ENCODE data around the gene FRMPD4.

The FRMPD4 gene

GRCh38 chrX:12421918-12422317 lies 283.6 kb downstream of the FRMPD4 start:
- no peak for TF ChIP-seq BHLHE40 (IDR thresholded peaks at IDR 0.05; ENCODE audit: borderline replicate concordance)
- no peak for TF ChIP-seq PKNOX1 (IDR thresholded peaks at IDR 0.05)
- TF ChIP-seq ZNF384 (IDR thresholded peaks at IDR 0.05), result no peak
- no peak for TF ChIP-seq LEF1 (IDR thresholded peaks at IDR 0.05; ENCODE audit: borderline replicate concordance)
- no peak for TF ChIP-seq FOXM1 (IDR thresholded peaks at IDR 0.05; ENCODE audit: borderline replicate concordance)
- no peak for TF ChIP-seq CTBP1 (IDR thresholded peaks at IDR 0.05; ENCODE audit: borderline replicate concordance)
- no peak for TF ChIP-seq FOXA1 (IDR thresholded peaks at IDR 0.05)
- no peak for TF ChIP-seq ARNT (IDR thresholded peaks at IDR 0.05)
- TF ChIP-seq TARDBP (IDR thresholded peaks at IDR 0.05), result no peak
- no peak for TF ChIP-seq ELF4 (IDR thresholded peaks at IDR 0.05)
- ChIA-PET CTCF (no interaction called here), POLR2A (no interaction called here)
- DNase-seq (ENCODE audit: extremely low spot score), result no peak

GRCh38 chrX:12423346-12423745 lies 285.1 kb downstream of the FRMPD4 start:
- no peak for DNase-seq (ENCODE audit: extremely low spot score)
- TF ChIP-seq LEF1 (IDR thresholded peaks at IDR 0.05; ENCODE audit: borderline replicate concordance), result no peak
- no peak for TF ChIP-seq ELF4 (IDR thresholded peaks at IDR 0.05)
- no peak for TF ChIP-seq NFRKB (IDR thresholded peaks at IDR 0.05)
- no peak for TF ChIP-seq FOXA1 (IDR thresholded peaks at IDR 0.05)
- TF ChIP-seq PKNOX1 (IDR thresholded peaks at IDR 0.05), result no peak
- TF ChIP-seq ARNT (IDR thresholded peaks at IDR 0.05), result no peak
- TF ChIP-seq FOXM1 (IDR thresholded peaks at IDR 0.05; ENCODE audit: borderline replicate concordance), result no peak
- no peak for TF ChIP-seq ZNF384 (IDR thresholded peaks at IDR 0.05)
- TF ChIP-seq FOXK2 (IDR thresholded peaks at IDR 0.05), result no peak
- no peak for TF ChIP-seq SUZ12 (IDR thresholded peaks at IDR 0.05)
- TF ChIP-seq TARDBP (IDR thresholded peaks at IDR 0.05), result no peak
- TF ChIP-seq SP1 (IDR thresholded peaks at IDR 0.05), result no peak
- no peak for TF ChIP-seq HDGF (IDR thresholded peaks at IDR 0.05; ENCODE audit: borderline replicate concordance)
- no peak for TF ChIP-seq L3MBTL2 (conservative IDR thresholded peaks at IDR 0.05)
- ChIA-PET POLR2A (no interaction called here), CTCF (interaction anchor here (0.5 kb wide), 1 partner anchor 345 kb away, joined by 3 read pairs; no protein-coding TSS in a partner anchor)

DNA sequence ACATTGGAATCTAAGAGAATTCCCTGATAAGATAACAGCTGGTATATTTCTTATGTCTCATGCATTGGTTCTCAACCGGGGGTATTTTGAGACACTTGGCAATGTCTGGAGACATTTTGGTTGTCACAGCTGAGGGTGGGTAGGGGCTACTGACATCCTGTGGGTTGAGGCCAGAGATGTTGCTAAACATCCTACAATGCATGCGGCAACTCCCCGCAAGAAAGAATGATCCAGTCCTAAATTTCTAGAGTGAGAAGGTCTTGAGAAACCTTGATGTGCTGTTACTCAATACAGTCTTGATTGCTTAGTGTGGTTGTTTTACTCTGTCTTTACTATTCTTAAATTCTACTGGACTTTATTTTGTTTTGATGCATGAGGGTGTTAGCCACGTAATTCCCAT lies 287.2 kb downstream of the FRMPD4 start:
- DNase-seq (ENCODE audit: extremely low spot score), result no peak
- CTCF ChIA-PET, result no interaction called here
- POLR2A ChIA-PET, result no interaction called here
- TF ChIP-seq PKNOX1 (IDR thresholded peaks at IDR 0.05), result no peak
- no peak for TF ChIP-seq ARNT (IDR thresholded peaks at IDR 0.05)
- no peak for TF ChIP-seq FOXA1 (IDR thresholded peaks at IDR 0.05)
- no peak for TF ChIP-seq ZNF384 (IDR thresholded peaks at IDR 0.05)
- no peak for TF ChIP-seq TARDBP (IDR thresholded peaks at IDR 0.05)
- no peak for TF ChIP-seq HDGF (IDR thresholded peaks at IDR 0.05; ENCODE audit: borderline replicate concordance)
- TF ChIP-seq LEF1 (IDR thresholded peaks at IDR 0.05; ENCODE audit: borderline replicate concordance), result no peak
- no peak for TF ChIP-seq FOXK2 (IDR thresholded peaks at IDR 0.05)
- TF ChIP-seq SP1 (IDR thresholded peaks at IDR 0.05), result no peak
- no peak for TF ChIP-seq SUZ12 (IDR thresholded peaks at IDR 0.05)
- TF ChIP-seq NFRKB (IDR thresholded peaks at IDR 0.05), result no peak
- no peak for TF ChIP-seq L3MBTL2 (conservative IDR thresholded peaks at IDR 0.05)
- no peak for TF ChIP-seq BHLHE40 (IDR thresholded peaks at IDR 0.05; ENCODE audit: borderline replicate concordance)

GRCh38 chrX:12426420-12426819 lies 288.1 kb downstream of the FRMPD4 start:
- POLR2A ChIA-PET, result no interaction called here
- DNase-seq (ENCODE audit: extremely low spot score), result no peak
- CTCF ChIA-PET, result no interaction called here
- TF ChIP-seq FOXA1 (IDR thresholded peaks at IDR 0.05) (no peak), ZNF384 (IDR thresholded peaks at IDR 0.05) (no peak), FOXK2 (IDR thresholded peaks at IDR 0.05) (no peak), BHLHE40 (IDR thresholded peaks at IDR 0.05; ENCODE audit: borderline replicate concordance) (no peak), SUZ12 (IDR thresholded peaks at IDR 0.05) (no peak), CTBP1 (IDR thresholded peaks at IDR 0.05; ENCODE audit: borderline replicate concordance) (no peak), LEF1 (IDR thresholded peaks at IDR 0.05; ENCODE audit: borderline replicate concordance) (no peak)

- no peak for DNase-seq (ENCODE audit: extremely low spot score)
- CTCF ChIA-PET, result no interaction called here
- POLR2A ChIA-PET, result no interaction called here
- TF ChIP-seq ZNF384 (IDR thresholded peaks at IDR 0.05) (no peak), HDGF (IDR thresholded peaks at IDR 0.05; ENCODE audit: borderline replicate concordance) (no peak), CTBP1 (IDR thresholded peaks at IDR 0.05; ENCODE audit: borderline replicate concordance) (no peak), FOXM1 (IDR thresholded peaks at IDR 0.05; ENCODE audit: borderline replicate concordance) (no peak), SUZ12 (IDR thresholded peaks at IDR 0.05) (no peak), SP1 (IDR thresholded peaks at IDR 0.05) (no peak), ARNT (IDR thresholded peaks at IDR 0.05) (no peak), LEF1 (IDR thresholded peaks at IDR 0.05; ENCODE audit: borderline replicate concordance) (no peak), NFRKB (IDR thresholded peaks at IDR 0.05) (no peak), L3MBTL2 (conservative IDR thresholded peaks at IDR 0.05) (no peak), BHLHE40 (IDR thresholded peaks at IDR 0.05; ENCODE audit: borderline replicate concordance) (no peak), FOXK2 (IDR thresholded peaks at IDR 0.05) (no peak), TARDBP (IDR thresholded peaks at IDR 0.05) (no peak), ELF4 (IDR thresholded peaks at IDR 0.05) (no peak), FOXA1 (IDR thresholded peaks at IDR 0.05) (no peak), PKNOX1 (IDR thresholded peaks at IDR 0.05) (no peak)
Measured at GRCh38 chrX:12434493-12434892, 296.2 kb downstream of the FRMPD4 start.

DNA sequence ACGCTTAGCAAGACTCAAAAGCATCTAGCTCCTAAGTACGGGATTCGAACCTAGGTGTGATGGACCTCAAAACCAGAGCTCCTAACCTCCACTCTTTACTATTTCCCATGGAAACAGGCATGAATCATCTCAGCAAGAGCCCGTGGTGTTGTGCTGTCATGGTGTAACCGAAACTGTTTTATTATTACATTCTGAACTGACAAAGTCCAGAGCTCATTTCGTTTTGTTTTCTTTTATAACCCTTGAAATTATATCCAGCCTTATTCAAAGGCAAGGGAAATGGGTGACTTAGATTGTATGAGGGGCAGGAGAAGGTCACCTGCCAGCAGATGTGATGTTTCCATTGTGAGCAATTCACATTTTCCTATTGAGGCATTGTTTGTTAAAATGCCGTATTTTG lies 301.1 kb downstream of the FRMPD4 start:
- ChIA-PET POLR2A (no interaction called here), CTCF (interaction anchor here (0.9 kb wide), 1 partner anchor 10 kb away, joined by 3 read pairs; no protein-coding TSS in a partner anchor)
- no peak for TF ChIP-seq LEF1 (IDR thresholded peaks at IDR 0.05; ENCODE audit: borderline replicate concordance)
- no peak for TF ChIP-seq NFRKB (IDR thresholded peaks at IDR 0.05)
- TF ChIP-seq SUZ12 (IDR thresholded peaks at IDR 0.05), result no peak
- TF ChIP-seq BHLHE40 (IDR thresholded peaks at IDR 0.05; ENCODE audit: borderline replicate concordance), result no peak
- TF ChIP-seq PKNOX1 (IDR thresholded peaks at IDR 0.05), result no peak
- TF ChIP-seq ELF4 (IDR thresholded peaks at IDR 0.05), result no peak
- no peak for TF ChIP-seq FOXM1 (IDR thresholded peaks at IDR 0.05; ENCODE audit: borderline replicate concordance)
- no peak for TF ChIP-seq SP1 (IDR thresholded peaks at IDR 0.05)
- TF ChIP-seq ZNF384 (IDR thresholded peaks at IDR 0.05), result no peak
- DNase-seq (ENCODE audit: extremely low spot score), result no peak

Measured in HEK293T (cell line).